ENCODE results near the gene ATXN1.

DNA sequence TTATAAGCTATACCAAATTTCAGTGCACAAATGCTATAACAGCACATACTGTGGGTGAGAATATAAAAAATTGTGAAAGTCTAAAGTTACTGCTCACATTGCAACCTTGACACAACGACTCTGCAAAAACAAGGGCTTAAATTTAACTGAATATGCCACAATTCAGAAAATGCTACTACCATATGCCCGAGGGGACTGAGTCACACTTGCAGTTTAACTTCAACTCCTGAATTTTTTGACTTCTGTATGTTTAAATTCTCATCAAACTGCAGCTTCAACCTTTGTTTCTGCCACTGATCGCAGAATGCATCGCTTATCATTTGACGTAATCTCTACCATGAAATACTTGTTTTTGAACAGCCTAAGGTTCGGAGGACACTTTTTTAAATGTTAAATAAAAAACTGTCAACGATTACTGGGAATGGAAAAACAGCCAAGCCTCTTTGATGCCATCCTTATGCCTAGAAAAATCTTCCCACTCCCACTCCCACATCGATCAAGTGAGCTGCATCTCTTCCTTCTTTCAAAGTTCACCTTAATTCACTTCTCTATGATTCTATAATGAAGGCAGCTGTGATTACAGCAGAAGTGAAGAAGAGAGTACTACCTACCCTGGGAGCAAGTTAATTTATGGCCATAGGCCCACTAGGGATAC is 136.5 kb downstream of the ATXN1 start:
- TF ChIP-seq CTCF (IDR thresholded peaks at IDR 0.05) (no peak), POLR2A (IDR thresholded peaks at IDR 0.05) (no peak), EP300 (IDR thresholded peaks at IDR 0.05) (no peak)
